Measurements from ENCODE around the gene IL1RAPL2. TPM values are rescaled to one million over a fixed set of nuclear protein-coding genes. Genes with fewer than 3 reads are reported as not detected.

IL1RAPL2 gene
- total and polyA plus RNA-seq, 2 donors (not counting 1 experiment from before 2014, with no cell fraction given): not detected

DNA sequence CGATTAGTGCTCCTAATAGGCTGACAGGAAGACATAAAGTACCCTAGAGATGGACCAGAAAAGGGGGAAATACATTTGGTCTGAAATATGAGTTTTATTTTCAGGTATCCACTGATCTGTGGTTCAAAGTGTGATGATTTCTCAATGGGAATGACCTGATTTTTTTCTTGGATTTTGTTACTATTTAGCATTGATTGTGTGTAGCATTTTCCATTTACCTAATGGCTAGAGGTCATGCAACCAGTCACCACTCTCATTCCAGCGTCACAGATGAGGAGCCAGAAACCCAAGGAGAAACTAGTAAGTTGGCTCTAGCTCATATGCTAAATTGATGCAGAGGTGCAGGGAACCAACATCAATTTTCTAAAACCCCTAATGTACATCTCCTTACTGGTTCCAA lies 118.1 kb downstream of the IL1RAPL2 start:
- ATAC-seq (ENCODE audit: low read depth): no peak
- H3K9ac ChIP-seq (ENCODE audit: low read length): no peak overlapping the region
- H3K4me1 ChIP-seq (ENCODE audit: control insufficient read depth in 2 of 2, insufficient read depth in 2 of 2, low read length in 2 of 2): no peaks in the 10 kb centered on the region
- no peaks in the 10 kb centered on the region for H3K9me3 ChIP-seq (ENCODE audit: control extremely low read depth in 1 of 3, control insufficient read depth in 2 of 3, insufficient read depth in 1 of 3, low read length in 2 of 3)
- no peak overlapping the region for H3K4me3 Mint-ChIP-seq
- H3K4me1 Mint-ChIP-seq: no peaks in the 10 kb centered on the region
- H2AFZ ChIP-seq (ENCODE audit: insufficient read depth, low read depth, low read length, poor library complexity, severe bottlenecking): no peak overlapping the region
- DNase-seq: no peak
- TF ChIP-seq EZH2 (IDR thresholded peaks at IDR 0.05; ENCODE audit: borderline replicate concordance, insufficient read depth, low read depth, low read length, poor library complexity, severe bottlenecking): no peak
- H3K27me3 Mint-ChIP-seq: no peaks in the 10 kb centered on the region
- no peaks in the 10 kb centered on the region for H3K9me3 Mint-ChIP-seq (ENCODE audit: insufficient read depth)
- no peak overlapping the region for H3K27ac ChIP-seq (ENCODE audit: low read length in 2 of 2)
- no peaks in the 10 kb centered on the region for H4K20me1 ChIP-seq (ENCODE audit: control insufficient read depth, insufficient read depth, low read length, poor library complexity, severe bottlenecking)
- intact Hi-C loops (cut with micrococcal nuclease): no loop called here
- H3K79me2 ChIP-seq (ENCODE audit: control insufficient read depth, insufficient read depth, low read length): no peaks in the 10 kb centered on the region
- H3K36me3 ChIP-seq (replicated peaks in 1 of 2; ENCODE audit: control extremely low read depth in 1 of 2, control insufficient read depth in 1 of 2, extremely low read depth in 1 of 2, insufficient read depth in 2 of 2, low read length in 1 of 2): no peaks in the 10 kb centered on the region
- H3K4me2 ChIP-seq (replicated peaks; ENCODE audit: low read depth, low read length, poor library complexity, severe bottlenecking): no peak overlapping the region
- no peak overlapping the region for H3K4me3 ChIP-seq (ENCODE audit: control extremely low read depth in 1 of 5, extremely low read depth in 1 of 5, insufficient read depth in 1 of 5, low read depth in 2 of 5, low read length in 4 of 5)
- H3K27me3 ChIP-seq (replicated peaks in 1 of 4; ENCODE audit: control extremely low read depth in 1 of 4, control insufficient read depth in 3 of 4, insufficient read depth in 4 of 4, low read length in 3 of 4): no peaks in the 10 kb centered on the region
- ChIA-PET POLR2A (no interaction called here), CTCF (no interaction called here)
- H3K27ac Mint-ChIP-seq: no peak overlapping the region
- WGBS (ENCODE audit: insufficient coverage): no CpG with 5 or more reads among the region's 2 CpGs

- H3K4me3 Mint-ChIP-seq: no peak overlapping the region
- DNase-seq (no peak), ATAC-seq (ENCODE audit: low read depth) (no peak)
- no peaks in the 10 kb centered on the region for H3K79me2 ChIP-seq (ENCODE audit: control insufficient read depth, insufficient read depth, low read length)
- H3K27ac ChIP-seq (ENCODE audit: low read length in 2 of 2): no peak overlapping the region
- H3K4me2 ChIP-seq (replicated peaks; ENCODE audit: low read depth, low read length, poor library complexity, severe bottlenecking): no peak overlapping the region
- H3K4me1 ChIP-seq (ENCODE audit: control insufficient read depth in 2 of 2, insufficient read depth in 2 of 2, low read length in 2 of 2): peaks cover 15% of the 10 kb centered on the region in 2 donors
- no peaks in the 10 kb centered on the region for H3K9me3 ChIP-seq (ENCODE audit: control extremely low read depth in 1 of 3, control insufficient read depth in 2 of 3, insufficient read depth in 1 of 3, low read length in 2 of 3)
- H2AFZ ChIP-seq (ENCODE audit: insufficient read depth, low read depth, low read length, poor library complexity, severe bottlenecking): no peak overlapping the region
- ChIA-PET CTCF (no interaction called here), POLR2A (no interaction called here)
- no peaks in the 10 kb centered on the region for H3K36me3 ChIP-seq (replicated peaks in 1 of 2; ENCODE audit: control extremely low read depth in 1 of 2, control insufficient read depth in 1 of 2, extremely low read depth in 1 of 2, insufficient read depth in 2 of 2, low read length in 1 of 2)
- TF ChIP-seq EZH2 (IDR thresholded peaks at IDR 0.05; ENCODE audit: borderline replicate concordance, insufficient read depth, low read depth, low read length, poor library complexity, severe bottlenecking) (no peak), CTCF (IDR thresholded peaks at IDR 0.05) (no peak)
- intact Hi-C loops (cut with micrococcal nuclease): no loop called here
- no CpG with 5 or more reads among the region's 9 CpGs for WGBS (ENCODE audit: insufficient coverage)
- H3K4me3 ChIP-seq (ENCODE audit: control extremely low read depth in 1 of 5, extremely low read depth in 1 of 5, insufficient read depth in 1 of 5, low read depth in 2 of 5, low read length in 4 of 5): no peak overlapping the region
- no peak overlapping the region for H3K9ac ChIP-seq (ENCODE audit: low read length)
- no peaks in the 10 kb centered on the region for H3K9me3 Mint-ChIP-seq (ENCODE audit: insufficient read depth)
- H3K27ac Mint-ChIP-seq: no peak overlapping the region
- no peaks in the 10 kb centered on the region for H3K27me3 Mint-ChIP-seq
- no peaks in the 10 kb centered on the region for H4K20me1 ChIP-seq (ENCODE audit: control insufficient read depth, insufficient read depth, low read length, poor library complexity, severe bottlenecking)
- peaks cover 18% of the 10 kb centered on the region for H3K4me1 Mint-ChIP-seq
- peaks cover 0 to 3% (median 0%) of the 10 kb centered on the region in 4 experiments for H3K27me3 ChIP-seq (replicated peaks in 1 of 4; ENCODE audit: control extremely low read depth in 1 of 4, control insufficient read depth in 3 of 4, insufficient read depth in 4 of 4, low read length in 3 of 4)
These were observed 129.6 kb downstream of the IL1RAPL2 start for GRCh38 chrX:104695593-104695992.

Data from B cell (primary cell).